Measurements from ENCODE around the gene TEX44.
"Not testable (repeated sequence)": the region's sequence is repeated elsewhere in the genome, so short reads cannot be mapped to it uniquely, and the experiment has no call there.

The TEX44 gene

GRCh38 chr2:231565887-231566594 lies 26.6 kb upstream of the TEX44 start:
- no peak for DNase-seq (ENCODE audit: low read depth)
- TF ChIP-seq CTCF (conservative IDR thresholded peaks at IDR 0.05; ENCODE audit: low read length) = no peak
- H3K4me3 ChIP-seq (ENCODE audit: low read length) = no peak overlapping the region

DNA sequence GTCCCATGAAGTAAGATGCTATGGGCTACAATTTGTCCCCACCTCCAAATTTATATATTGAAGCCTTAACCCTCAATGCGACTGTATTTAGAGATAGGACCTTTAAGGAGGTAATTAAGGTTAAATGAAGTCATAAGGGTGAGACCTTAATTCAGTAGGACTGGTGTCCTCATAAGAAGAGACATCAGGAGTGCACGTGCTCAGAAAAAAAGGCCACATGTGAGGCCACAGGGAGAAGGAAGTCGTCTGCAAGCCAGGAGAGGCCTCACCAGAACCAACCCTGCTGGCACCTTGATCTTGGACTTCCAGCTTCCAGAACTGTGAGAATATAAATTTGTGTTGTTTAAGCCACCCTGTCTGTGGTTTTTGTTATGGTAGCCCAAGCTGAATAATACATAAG lies 25.5 kb upstream of the TEX44 start:
- DNase-seq (ENCODE audit: low read depth) = no peak
- no peak overlapping the region for H3K4me3 ChIP-seq (ENCODE audit: low read length)
- no peak for TF ChIP-seq CTCF (conservative IDR thresholded peaks at IDR 0.05; ENCODE audit: low read length)

GRCh38 chr2:231568098-231568784 lies 24.4 kb upstream of the TEX44 start:
- DNase-seq (ENCODE audit: low read depth) = no peak
- no peak for TF ChIP-seq CTCF (conservative IDR thresholded peaks at IDR 0.05; ENCODE audit: low read length)
- no peak overlapping the region for H3K4me3 ChIP-seq (ENCODE audit: low read length)

GRCh38 chr2:231568785-231569435 lies 23.8 kb upstream of the TEX44 start:
- no peak for TF ChIP-seq CTCF (conservative IDR thresholded peaks at IDR 0.05; ENCODE audit: low read length)
- no peak for DNase-seq (ENCODE audit: low read depth)
- H3K4me3 ChIP-seq (ENCODE audit: low read length) = no peak overlapping the region

DNA sequence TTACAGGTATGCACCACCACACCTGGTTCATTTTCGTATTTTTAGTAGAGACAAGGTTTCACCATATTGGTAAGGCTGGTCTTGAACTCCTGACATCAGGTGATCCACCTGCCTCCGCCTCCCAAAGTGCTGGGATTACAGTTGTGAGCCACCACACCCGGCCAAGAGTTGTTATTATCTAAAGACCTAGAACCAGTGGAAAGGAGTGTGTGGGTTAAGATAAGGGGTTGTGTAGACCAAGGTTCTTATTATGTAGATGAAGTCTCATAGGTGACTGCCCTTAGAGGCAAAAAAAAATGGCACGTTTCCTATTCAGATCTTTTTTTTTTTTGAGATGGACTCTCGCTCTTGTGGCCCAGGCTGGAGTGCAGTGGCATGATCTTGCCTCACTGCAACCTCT lies 21.7 kb upstream of the TEX44 start:
- not testable (repeated sequence) for H3K4me3 ChIP-seq (ENCODE audit: low read length); DNase-seq (ENCODE audit: low read depth)

DNA sequence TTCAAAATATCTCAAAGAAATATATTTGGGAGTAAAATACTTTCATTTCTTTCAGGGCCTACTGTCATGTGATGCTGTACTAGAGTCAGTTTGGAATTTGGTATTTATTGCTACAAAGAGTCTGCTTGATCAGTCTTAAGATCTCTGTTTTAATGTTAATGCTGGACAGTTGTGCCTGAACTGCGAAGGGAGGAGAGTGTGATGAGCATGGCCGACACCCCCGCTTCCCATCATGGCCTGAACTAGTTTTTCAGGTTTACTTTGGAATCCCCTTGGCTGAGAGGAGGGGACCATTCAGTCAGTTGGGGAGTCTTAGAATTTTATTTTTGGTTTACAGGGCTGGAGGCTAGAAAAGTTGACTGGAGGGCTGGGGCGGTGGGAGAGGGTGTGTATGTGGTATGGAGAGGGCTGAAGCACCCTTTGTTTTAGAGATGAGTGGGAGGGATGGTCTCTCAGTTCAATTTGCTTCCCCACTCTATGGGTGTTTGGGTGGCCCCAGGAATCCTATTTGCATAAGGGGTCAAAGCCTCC lies 20.9 kb upstream of the TEX44 start:
- H3K4me3 ChIP-seq (ENCODE audit: low read length) = no peak overlapping the region
- DNase-seq (ENCODE audit: low read depth) = no peak
- TF ChIP-seq CTCF (conservative IDR thresholded peaks at IDR 0.05; ENCODE audit: low read length) = no peak

GRCh38 chr2:231573096-231573495 lies 19.6 kb upstream of the TEX44 start:
- no peak overlapping the region for H3K4me3 ChIP-seq (ENCODE audit: low read length)
- TF ChIP-seq CTCF (conservative IDR thresholded peaks at IDR 0.05; ENCODE audit: low read length) = no peak
- no peak for DNase-seq (ENCODE audit: low read depth)
